ENCODE results near the gene TBC1D20.
"Not testable (repeated sequence)": the region's sequence is repeated elsewhere in the genome, so short reads cannot be mapped to it uniquely, and the experiment has no call there.

TBC1D20 gene

DNA sequence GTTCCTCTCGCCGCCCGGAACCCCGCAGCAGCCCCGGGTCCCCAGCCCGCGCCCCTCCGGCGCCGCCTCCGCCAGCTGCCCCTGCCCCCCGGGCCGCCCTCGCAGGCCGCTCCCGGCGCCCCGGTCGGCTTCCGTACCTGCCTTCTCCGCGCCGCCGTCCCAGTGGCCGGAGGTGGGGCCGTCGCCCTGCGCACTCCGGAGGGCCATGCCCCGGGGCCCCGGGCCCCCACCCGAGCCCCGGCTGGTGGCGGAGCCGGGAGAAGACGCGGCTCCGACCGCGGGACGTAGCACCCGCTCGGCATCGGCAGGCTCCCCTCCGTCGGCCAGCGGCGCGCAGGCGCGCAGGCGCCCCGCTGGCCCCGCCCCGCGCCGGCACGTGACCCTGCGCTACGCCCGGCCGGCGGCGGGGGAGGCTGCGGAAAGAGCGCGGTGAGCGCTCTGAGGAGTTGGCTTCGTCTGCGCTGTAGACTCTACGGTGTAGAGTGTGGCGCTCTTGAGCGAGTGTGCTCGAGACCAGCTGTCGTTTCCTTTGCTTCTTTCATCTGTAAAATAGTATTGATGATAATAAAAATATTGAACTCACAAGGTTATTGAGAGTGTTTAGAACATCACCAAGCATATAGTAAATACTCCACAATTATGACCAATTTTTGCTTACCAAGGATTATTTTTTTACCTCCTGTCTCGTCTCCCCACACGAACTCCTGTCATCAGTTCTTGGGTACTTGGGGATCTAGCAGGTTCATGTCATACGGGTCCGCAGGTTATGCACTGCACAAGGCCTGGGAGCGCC is at the start of gene TBC1D20:
TSS of gene TBC1D20 (minus strand) at position 335 of the 793 bp plus-strand sequence. CDS start at position 207, 128 bp downstream.
- H3K36me3 ChIP-seq (ENCODE audit: control insufficient read depth, insufficient read depth, low read length): no peaks in the 10 kb centered on the region
- no peaks in the 10 kb centered on the region for H3K9me3 ChIP-seq (ENCODE audit: control insufficient read depth, insufficient read depth, low read length)
- peaks cover 2% of the 10 kb centered on the region for H3K4me1 ChIP-seq (ENCODE audit: control insufficient read depth, insufficient read depth, low read length)
- H3K4me3 ChIP-seq (ENCODE audit: low read depth, low read length): peak within 1 kb of the TSS; percentile 86
- peak within 1 kb of the TSS; percentile 54 for H3K9ac ChIP-seq (ENCODE audit: low read depth, low read length)
- peaks cover 22% of the 10 kb centered on the region for H3K27me3 ChIP-seq (ENCODE audit: control insufficient read depth, insufficient read depth, low read length)

DNA sequence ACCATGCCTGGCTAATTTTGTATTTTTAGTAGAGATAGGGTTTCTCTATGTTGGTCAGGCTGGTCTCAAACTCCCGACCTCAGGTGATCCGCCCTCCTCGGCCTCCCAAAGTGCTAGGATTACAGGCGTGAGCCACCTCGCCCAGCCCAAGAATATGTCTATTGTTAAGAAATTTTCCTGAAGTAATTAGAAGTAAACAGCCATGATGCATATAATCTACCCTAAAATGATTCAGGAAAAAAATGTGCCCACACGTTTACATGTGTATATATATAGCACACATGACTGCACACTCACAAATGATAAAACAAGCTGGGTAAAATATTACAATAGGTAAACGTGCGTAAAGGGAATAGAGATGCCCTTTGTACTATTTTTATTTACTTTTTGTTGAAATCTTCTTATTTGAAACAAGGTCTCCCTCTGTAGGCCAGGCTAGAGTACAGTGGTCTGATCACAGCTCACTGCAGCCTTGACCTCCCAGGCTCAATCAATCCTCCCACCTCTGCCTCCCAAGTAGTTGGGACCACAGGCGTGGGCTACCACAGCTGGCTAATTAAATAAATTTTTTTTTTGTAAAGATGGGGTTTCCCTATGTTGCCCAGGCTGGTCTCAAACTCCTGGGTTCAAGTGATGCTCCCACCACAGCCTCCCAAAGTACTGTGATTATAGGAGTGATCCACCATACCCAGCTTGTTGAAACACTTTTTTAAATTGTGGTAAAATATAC is 48.2 kb upstream of the TBC1D20 start:
- not testable (repeated sequence) for H3K9ac ChIP-seq (ENCODE audit: low read depth, low read length); H3K4me1 ChIP-seq (ENCODE audit: control insufficient read depth, insufficient read depth, low read length); H3K4me3 ChIP-seq (ENCODE audit: low read depth, low read length); H3K9me3 ChIP-seq (ENCODE audit: control insufficient read depth, insufficient read depth, low read length); H3K27me3 ChIP-seq (ENCODE audit: control insufficient read depth, insufficient read depth, low read length)
- peaks cover 13% of the 10 kb centered on the region for H3K36me3 ChIP-seq (ENCODE audit: control insufficient read depth, insufficient read depth, low read length)

- H3K27me3 ChIP-seq (ENCODE audit: control insufficient read depth, insufficient read depth, low read length); H3K9me3 ChIP-seq (ENCODE audit: control insufficient read depth, insufficient read depth, low read length); H3K4me3 ChIP-seq (ENCODE audit: low read depth, low read length); H3K9ac ChIP-seq (ENCODE audit: low read depth, low read length); H3K4me1 ChIP-seq (ENCODE audit: control insufficient read depth, insufficient read depth, low read length): not testable (repeated sequence)
- peaks cover 18% of the 10 kb centered on the region for H3K36me3 ChIP-seq (ENCODE audit: control insufficient read depth, insufficient read depth, low read length)
Measured at GRCh38 chr20:508364-508787, 46.0 kb upstream of the TBC1D20 start.

- H3K4me3 ChIP-seq (ENCODE audit: low read depth, low read length): no peak overlapping the region
- no peak overlapping the region for H3K9ac ChIP-seq (ENCODE audit: low read depth, low read length)
- no peaks in the 10 kb centered on the region for H3K9me3 ChIP-seq (ENCODE audit: control insufficient read depth, insufficient read depth, low read length)
- peaks cover 23% of the 10 kb centered on the region for H3K36me3 ChIP-seq (ENCODE audit: control insufficient read depth, insufficient read depth, low read length)
- H3K27me3 ChIP-seq (ENCODE audit: control insufficient read depth, insufficient read depth, low read length): no peaks in the 10 kb centered on the region
- H3K4me1 ChIP-seq (ENCODE audit: control insufficient read depth, insufficient read depth, low read length): no peaks in the 10 kb centered on the region
Measured at GRCh38 chr20:507761-508332, 45.5 kb upstream of the TBC1D20 start.

- Histone ChIP-seq H3K36me3 (ENCODE audit: control insufficient read depth, insufficient read depth, low read length) (peaks cover 27% of the 10 kb centered on the region), H3K9me3 (ENCODE audit: control insufficient read depth, insufficient read depth, low read length) (no peaks in the 10 kb centered on the region), H3K4me3 (ENCODE audit: low read depth, low read length) (no peak overlapping the region), H3K27me3 (ENCODE audit: control insufficient read depth, insufficient read depth, low read length) (no peaks in the 10 kb centered on the region), H3K9ac (ENCODE audit: low read depth, low read length) (no peak overlapping the region), H3K4me1 (ENCODE audit: control insufficient read depth, insufficient read depth, low read length) (no peaks in the 10 kb centered on the region)
Measured at GRCh38 chr20:507006-507758, 44.8 kb upstream of the TBC1D20 start.

GRCh38 chr20:504632-505075 is 42.3 kb upstream of the TBC1D20 start:
- Histone ChIP-seq H3K9ac (ENCODE audit: low read depth, low read length) (no peak overlapping the region), H3K27me3 (ENCODE audit: control insufficient read depth, insufficient read depth, low read length) (no peaks in the 10 kb centered on the region), H3K4me1 (ENCODE audit: control insufficient read depth, insufficient read depth, low read length) (no peaks in the 10 kb centered on the region), H3K36me3 (ENCODE audit: control insufficient read depth, insufficient read depth, low read length) (peaks cover 31% of the 10 kb centered on the region), H3K9me3 (ENCODE audit: control insufficient read depth, insufficient read depth, low read length) (no peaks in the 10 kb centered on the region), H3K4me3 (ENCODE audit: low read depth, low read length) (no peak overlapping the region)

DNA sequence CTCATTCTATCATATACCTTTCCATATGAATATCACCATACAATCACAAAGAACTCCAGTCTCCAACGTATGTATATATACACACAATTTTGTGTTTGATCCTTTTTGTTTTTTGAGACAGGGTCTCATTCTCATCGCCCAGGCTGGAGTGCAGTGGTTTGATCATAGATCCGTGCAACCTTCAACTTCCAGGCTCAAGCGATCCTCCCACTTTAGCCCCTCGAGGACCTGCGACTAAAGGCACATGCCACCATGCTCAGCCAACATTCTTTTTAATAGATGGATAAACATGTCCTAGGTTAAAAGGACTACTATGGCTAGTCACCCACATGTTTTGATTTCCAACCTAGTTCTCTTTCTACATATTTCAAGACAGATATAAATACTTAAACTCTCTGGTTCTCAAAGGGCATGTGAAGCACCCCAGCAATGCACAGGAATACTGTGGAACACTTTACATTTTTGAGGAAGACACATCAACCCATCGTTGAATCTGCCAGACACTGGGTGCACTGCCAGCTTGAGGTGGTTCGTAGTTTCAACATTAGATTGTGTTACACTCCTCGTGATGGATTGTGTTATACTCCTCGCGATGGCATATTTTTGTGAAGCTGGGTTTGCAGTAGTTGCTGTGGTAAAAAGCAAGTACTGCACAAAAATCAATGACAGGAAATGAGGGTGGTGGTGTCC is 40.9 kb upstream of the TBC1D20 start:
- H3K36me3 ChIP-seq (ENCODE audit: control insufficient read depth, insufficient read depth, low read length): peaks cover 36% of the 10 kb centered on the region
- no peaks in the 10 kb centered on the region for H3K4me1 ChIP-seq (ENCODE audit: control insufficient read depth, insufficient read depth, low read length)
- H3K4me3 ChIP-seq (ENCODE audit: low read depth, low read length): no peak overlapping the region
- H3K27me3 ChIP-seq (ENCODE audit: control insufficient read depth, insufficient read depth, low read length): no peaks in the 10 kb centered on the region
- H3K9me3 ChIP-seq (ENCODE audit: control insufficient read depth, insufficient read depth, low read length): no peaks in the 10 kb centered on the region
- H3K9ac ChIP-seq (ENCODE audit: low read depth, low read length): no peak overlapping the region

DNA sequence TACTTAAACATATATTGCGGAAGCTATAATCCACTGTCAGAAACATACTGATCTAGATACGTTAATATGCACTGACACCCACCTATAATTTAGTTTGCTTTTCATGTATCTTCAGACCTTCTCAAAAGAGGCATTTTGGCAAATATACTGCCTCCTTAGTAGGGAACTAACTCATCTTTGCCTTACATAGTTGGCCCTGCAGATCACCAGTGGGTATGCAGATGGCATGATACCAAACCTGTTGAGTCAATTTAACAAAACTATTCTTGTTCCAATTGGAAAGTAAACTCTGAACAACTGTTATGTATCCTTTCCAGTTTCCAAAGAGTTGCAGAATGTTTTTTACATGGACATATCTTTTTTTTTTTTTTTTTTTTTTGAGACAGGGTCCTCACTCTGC is 35.6 kb upstream of the TBC1D20 start:
- H3K4me3 ChIP-seq (ENCODE audit: low read depth, low read length): no peak overlapping the region
- peaks cover 27% of the 10 kb centered on the region for H3K36me3 ChIP-seq (ENCODE audit: control insufficient read depth, insufficient read depth, low read length)
- no peaks in the 10 kb centered on the region for H3K9me3 ChIP-seq (ENCODE audit: control insufficient read depth, insufficient read depth, low read length)
- H3K4me1 ChIP-seq (ENCODE audit: control insufficient read depth, insufficient read depth, low read length): no peaks in the 10 kb centered on the region
- H3K9ac ChIP-seq (ENCODE audit: low read depth, low read length): no peak overlapping the region
- no peaks in the 10 kb centered on the region for H3K27me3 ChIP-seq (ENCODE audit: control insufficient read depth, insufficient read depth, low read length)

GRCh38 chr20:496126-496696 is 33.9 kb upstream of the TBC1D20 start:
- H3K9me3 ChIP-seq (ENCODE audit: control insufficient read depth, insufficient read depth, low read length): no peaks in the 10 kb centered on the region
- H3K27me3 ChIP-seq (ENCODE audit: control insufficient read depth, insufficient read depth, low read length): no peaks in the 10 kb centered on the region
- H3K9ac ChIP-seq (ENCODE audit: low read depth, low read length): no peak overlapping the region
- peaks cover 24% of the 10 kb centered on the region for H3K36me3 ChIP-seq (ENCODE audit: control insufficient read depth, insufficient read depth, low read length)
- H3K4me1 ChIP-seq (ENCODE audit: control insufficient read depth, insufficient read depth, low read length): no peaks in the 10 kb centered on the region
- no peak overlapping the region for H3K4me3 ChIP-seq (ENCODE audit: low read depth, low read length)

GRCh38 chr20:492159-492558 is 29.8 kb upstream of the TBC1D20 start:
- H3K4me1 ChIP-seq (ENCODE audit: control insufficient read depth, insufficient read depth, low read length): no peaks in the 10 kb centered on the region
- peaks cover 23% of the 10 kb centered on the region for H3K36me3 ChIP-seq (ENCODE audit: control insufficient read depth, insufficient read depth, low read length)
- no peak overlapping the region for H3K9ac ChIP-seq (ENCODE audit: low read depth, low read length)
- H3K9me3 ChIP-seq (ENCODE audit: control insufficient read depth, insufficient read depth, low read length): no peaks in the 10 kb centered on the region
- no peaks in the 10 kb centered on the region for H3K27me3 ChIP-seq (ENCODE audit: control insufficient read depth, insufficient read depth, low read length)
- H3K4me3 ChIP-seq (ENCODE audit: low read depth, low read length): no peak overlapping the region

DNA sequence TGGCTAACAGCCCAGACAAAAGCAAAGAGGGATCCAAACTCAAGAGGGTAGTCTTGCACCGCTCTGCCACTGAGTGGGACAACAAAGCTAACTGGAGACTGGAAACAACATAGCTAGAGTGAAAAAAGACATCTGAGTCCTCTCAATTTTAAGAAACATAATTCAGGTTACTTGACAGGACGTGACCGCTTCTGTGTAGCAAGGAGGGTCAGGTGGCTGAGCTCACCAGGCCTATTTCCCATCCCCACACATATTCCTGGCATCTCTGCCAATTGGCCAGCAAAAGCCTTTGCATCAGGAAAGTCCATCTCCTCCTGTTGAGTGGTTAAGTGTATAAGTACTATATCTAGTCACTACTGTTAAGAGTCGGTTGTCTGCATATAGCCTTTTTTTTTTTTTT is 25.3 kb upstream of the TBC1D20 start:
- H3K9me3 ChIP-seq (ENCODE audit: control insufficient read depth, insufficient read depth, low read length): no peaks in the 10 kb centered on the region
- H3K9ac ChIP-seq (ENCODE audit: low read depth, low read length): no peak overlapping the region
- H3K36me3 ChIP-seq (ENCODE audit: control insufficient read depth, insufficient read depth, low read length): peaks cover 41% of the 10 kb centered on the region
- H3K4me3 ChIP-seq (ENCODE audit: low read depth, low read length): no peak overlapping the region
- H3K27me3 ChIP-seq (ENCODE audit: control insufficient read depth, insufficient read depth, low read length): no peaks in the 10 kb centered on the region
- no peaks in the 10 kb centered on the region for H3K4me1 ChIP-seq (ENCODE audit: control insufficient read depth, insufficient read depth, low read length)
